Upper lobe of left lung (tissue), 6 donors: Measurements from ENCODE around the gene EPC1. TPM values are rescaled to one million over a fixed set of nuclear protein-coding genes. Genes with fewer than 3 reads are reported as not detected.
A peak's percentile ranks its signal among the peaks of the same experiment; 100 is the strongest.

Experiments
- ATAC-seq, 2 donors: fragments of 200-7000 bp; cut with Tn5 transposase; one replicate each; pipeline ENCODE4 v1.9.1; 2022; ENCODE audit warnings: mild to moderate bottlenecking in 2 of 2, moderate library complexity in 2 of 2; ENCODE audit not compliant: low FRiP score in 2 of 2
- DNase-seq, 2 donors: peaks; one replicate each; pipeline ENCODE4 v3.0.0-alpha.2; 2019 to 2020
- H3K27ac ChIP-seq, 4 donors: fragments of 200-600 bp; sonication (generic); one replicate each; pipeline ENCODE4 v1.5.1; 2016 to 2019
- H3K27me3 ChIP-seq, 4 donors: fragments of 200-600 bp; sonication (generic); one replicate each; pipeline ENCODE4 v1.5.1; 2017 to 2019
- H3K36me3 ChIP-seq, 4 donors: fragments of 200-600 bp; sonication (generic); one replicate each; pipeline ENCODE4 v1.5.1; 2016 to 2019
- H3K4me1 ChIP-seq, 4 donors: fragments of 200-600 bp; sonication (generic); one replicate each; pipeline ENCODE4 v1.5.1; 2018 to 2019
- H3K4me3 ChIP-seq, 4 donors: fragments of 200-600 bp; sonication (generic); one replicate each; pipeline ENCODE4 v1.5.1; 2017 to 2019; ENCODE audit warnings: mild to moderate bottlenecking in 2 of 4, moderate library complexity in 1 of 4
- H3K9me3 ChIP-seq, 4 donors: fragments of 200-600 bp; sonication (generic); one replicate each; pipeline ENCODE4 v1.5.1; 2018 to 2019
- EP300 ChIP-seq, 4 donors: sonication (generic); formaldehyde crosslinking; IDR thresholded peaks; one replicate each; pipeline ENCODE4 v1.5.1; 2017; ENCODE audit warnings: antibody characterized with exemption in 4 of 4, control low read depth in 2 of 4
- POLR2A ChIP-seq, 4 donors: fragments of 450-650 bp; IDR thresholded peaks; one replicate each; pipeline ENCODE4 v1.5.1; 2016 to 2017; ENCODE audit warnings: antibody characterized with exemption in 4 of 4, mild to moderate bottlenecking in 2 of 4
- POLR2AphosphoS5 ChIP-seq, 2 donors: sonication (generic); formaldehyde crosslinking; IDR thresholded peaks; one replicate each; pipeline ENCODE4 v1.5.1; 2017; ENCODE audit warnings: antibody characterized with exemption in 2 of 2
- WGBS, 2 donors: methylation state at CpG; one replicate each; pipeline ENCODE4 v1.1.5; 2017 to 2018; 5-methylcytosine and 5-hydroxymethylcytosine counted together
- total RNA-seq, 6 donors: library from RNA; depleted of rRNA in 4 of 6; stranded (reverse); fragments of >200 nt in 4 of 6; gene quantifications; one replicate each; pipeline versions ENCODE4 v1.1.0 to v1.2.1, GENCODE V29; 2016 to 2021
- TF ChIP-seq, protein P1 (sequence below), 6 experiments: fragments of 450-650 bp in 4 of 6; fragments of 200-600 bp in 2 of 6; sonication (generic) in 2 of 6; IDR thresholded peaks; one replicate each; pipeline ENCODE4 v1.5.1; 2016 to 2019; ENCODE audit warnings: antibody characterized with exemption in 6 of 6
- donor health status: DM: no; HTN: no; CAD: no; lungs with moderate emphysema.
- donor health status: DM: no; HTN: yes; CAD: no; lungs with severe emphysema.

The EPC1 gene
- total RNA-seq, 6 donors from 2014 or later, result 26.2 to 82.8 (median 36.7) TPM

DNA sequence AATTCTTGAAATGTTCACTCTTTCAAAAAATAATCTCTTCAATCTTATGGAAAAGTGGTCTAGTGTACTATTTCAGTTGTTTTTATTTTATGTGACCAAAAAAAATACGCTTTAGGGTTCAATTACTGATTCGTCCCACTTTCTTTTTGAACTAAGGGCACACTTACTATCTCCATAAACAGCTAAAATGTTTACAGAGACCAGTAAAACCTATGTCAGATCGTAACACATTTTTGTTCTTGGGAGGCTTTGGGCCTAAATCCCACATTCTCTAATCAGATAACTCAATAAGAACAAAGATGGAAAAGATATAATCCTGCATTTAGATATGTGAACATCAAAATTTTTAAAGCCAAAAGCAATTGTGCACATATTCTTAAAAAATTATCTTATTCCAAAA is 29.8 kb upstream of the EPC1 start:
- H3K4me1 ChIP-seq, result peaks cover 9 to 39% (median 15%) of the 10 kb centered on the region in 4 donors

DNA sequence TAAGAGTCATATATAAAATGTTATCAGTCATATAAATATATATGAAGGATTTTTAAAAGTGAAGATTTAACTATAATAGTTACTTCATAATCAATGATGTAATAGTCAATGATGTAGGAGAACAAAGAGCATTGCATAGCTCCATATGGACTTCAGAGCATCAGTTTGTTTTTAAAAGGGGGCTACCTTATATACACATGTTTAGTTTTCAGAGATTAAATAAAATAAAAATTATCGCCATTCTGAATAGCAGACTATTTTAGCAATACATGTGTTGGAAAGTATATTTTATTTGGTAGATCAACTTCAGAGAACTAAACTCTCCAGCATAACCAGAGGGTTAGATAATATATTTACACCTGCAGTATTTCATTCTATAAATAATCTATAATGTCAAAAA is 29.1 kb upstream of the EPC1 start:
- ATAC-seq, result no peak
- peak overlapping the region in 3 of 4 donors; percentile 48 to 70 (median 65) for H3K4me3 ChIP-seq
- 43 to 56% methylated on average over 1 of the region's 1 CpG for WGBS, 2 donors
- DNase-seq, result no peak
- peaks cover 9 to 39% (median 15%) of the 10 kb centered on the region in 4 donors for H3K4me1 ChIP-seq
- H3K27me3 ChIP-seq, result no peaks in the 10 kb centered on the region
- no peaks in the 10 kb centered on the region for H3K9me3 ChIP-seq
- TF ChIP-seq POLR2AphosphoS5 (IDR thresholded peaks at IDR 0.05) (no peak), POLR2A (IDR thresholded peaks at IDR 0.05) (no peak), EP300 (IDR thresholded peaks at IDR 0.05) (no peak)
- TF ChIP-seq, protein P1, sequence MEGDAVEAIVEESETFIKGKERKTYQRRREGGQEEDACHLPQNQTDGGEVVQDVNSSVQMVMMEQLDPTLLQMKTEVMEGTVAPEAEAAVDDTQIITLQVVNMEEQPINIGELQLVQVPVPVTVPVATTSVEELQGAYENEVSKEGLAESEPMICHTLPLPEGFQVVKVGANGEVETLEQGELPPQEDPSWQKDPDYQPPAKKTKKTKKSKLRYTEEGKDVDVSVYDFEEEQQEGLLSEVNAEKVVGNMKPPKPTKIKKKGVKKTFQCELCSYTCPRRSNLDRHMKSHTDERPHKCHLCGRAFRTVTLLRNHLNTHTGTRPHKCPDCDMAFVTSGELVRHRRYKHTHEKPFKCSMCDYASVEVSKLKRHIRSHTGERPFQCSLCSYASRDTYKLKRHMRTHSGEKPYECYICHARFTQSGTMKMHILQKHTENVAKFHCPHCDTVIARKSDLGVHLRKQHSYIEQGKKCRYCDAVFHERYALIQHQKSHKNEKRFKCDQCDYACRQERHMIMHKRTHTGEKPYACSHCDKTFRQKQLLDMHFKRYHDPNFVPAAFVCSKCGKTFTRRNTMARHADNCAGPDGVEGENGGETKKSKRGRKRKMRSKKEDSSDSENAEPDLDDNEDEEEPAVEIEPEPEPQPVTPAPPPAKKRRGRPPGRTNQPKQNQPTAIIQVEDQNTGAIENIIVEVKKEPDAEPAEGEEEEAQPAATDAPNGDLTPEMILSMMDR (IDR thresholded peaks at IDR 0.05), result no peak
- H3K36me3 ChIP-seq, result no peaks in the 10 kb centered on the region
- H3K27ac ChIP-seq, result peak overlapping the region in 2 of 4 donors; percentile 81 to 85

More for the DNA sequence above, 29.8 kb upstream of the EPC1 start:
- Histone ChIP-seq H3K36me3 (no peaks in the 10 kb centered on the region), H3K27ac (peak overlapping the region; percentile 70 to 85 (median 82)), H3K27me3 (no peaks in the 10 kb centered on the region), H3K9me3 (no peaks in the 10 kb centered on the region), H3K4me3 (peak overlapping the region; percentile 48 to 70 (median 58))
- WGBS, 2 donors, result 5 to 6% methylated on average over 3 of the region's 3 CpGs
- ATAC-seq (no peak), DNase-seq (no peak)
- TF ChIP-seq EP300 (IDR thresholded peaks at IDR 0.05) (no peak), POLR2A (IDR thresholded peaks at IDR 0.05) (no peak), POLR2AphosphoS5 (IDR thresholded peaks at IDR 0.05) (no peak)
- TF ChIP-seq, protein P1 (IDR thresholded peaks at IDR 0.05), result no peak

DNA sequence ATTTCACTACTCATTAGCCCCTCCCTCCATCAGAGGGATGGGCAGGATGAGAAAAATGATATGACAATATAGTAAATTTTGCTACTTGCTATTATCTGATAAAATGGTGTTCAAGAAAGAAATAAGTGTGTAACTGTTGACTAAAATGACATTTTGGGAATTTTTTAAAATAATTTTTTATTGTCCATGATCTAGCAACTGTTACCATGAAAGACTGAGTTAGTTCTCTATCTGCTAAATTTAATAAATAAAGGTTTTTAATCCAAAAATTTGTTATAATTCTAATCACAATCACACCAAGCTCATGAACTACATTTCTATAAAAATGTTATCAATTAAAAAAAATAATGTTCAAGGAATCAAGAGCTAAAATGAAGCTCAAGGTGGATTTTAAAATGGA is 28.7 kb upstream of the EPC1 start:
- no peak for ATAC-seq
- H3K27ac ChIP-seq, result peak overlapping the region in 1 of 4 donors; percentile 12
- H3K9me3 ChIP-seq, result no peaks in the 10 kb centered on the region
- TF ChIP-seq, protein P1 (IDR thresholded peaks at IDR 0.05), result no peak
- TF ChIP-seq EP300 (IDR thresholded peaks at IDR 0.05) (no peak), POLR2AphosphoS5 (IDR thresholded peaks at IDR 0.05) (no peak), POLR2A (IDR thresholded peaks at IDR 0.05) (no peak)
- peaks cover 9 to 39% (median 15%) of the 10 kb centered on the region in 4 donors for H3K4me1 ChIP-seq
- no peaks in the 10 kb centered on the region for H3K27me3 ChIP-seq
- no peak for DNase-seq
- H3K36me3 ChIP-seq, result no peaks in the 10 kb centered on the region
- peak overlapping the region in 2 of 4 donors; percentile 65 to 70 for H3K4me3 ChIP-seq

DNA sequence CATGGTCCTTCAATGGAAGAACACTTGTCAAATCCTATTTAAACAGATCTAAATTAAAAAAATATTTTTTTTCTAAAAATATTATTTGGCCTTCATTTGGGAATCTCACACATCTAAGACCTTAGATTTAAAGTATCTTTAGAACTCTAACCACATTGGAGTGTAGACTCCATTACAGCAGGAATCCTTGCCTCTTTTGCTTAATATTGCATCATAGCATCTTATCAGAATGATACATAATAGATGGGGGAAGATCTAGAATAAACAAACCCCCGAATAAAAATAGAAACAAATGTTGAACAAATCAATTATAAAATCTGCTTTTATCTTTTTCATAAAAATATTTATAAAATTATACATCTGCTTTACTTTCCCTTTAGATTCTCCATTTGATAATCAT is 27.6 kb upstream of the EPC1 start:
- Histone ChIP-seq H3K4me3 (no peak overlapping the region), H3K36me3 (no peaks in the 10 kb centered on the region), H3K4me1 (peaks cover 9 to 41% (median 17%) of the 10 kb centered on the region in 4 donors), H3K9me3 (no peaks in the 10 kb centered on the region), H3K27ac (peak overlapping the region in 1 of 4 donors; percentile 12), H3K27me3 (no peaks in the 10 kb centered on the region)
- no peak for ATAC-seq
- WGBS, 2 donors, result 21 to 26% methylated on average over 1 of the region's 1 CpG
- TF ChIP-seq, protein P1 (IDR thresholded peaks at IDR 0.05), result no peak
- TF ChIP-seq POLR2A (IDR thresholded peaks at IDR 0.05), result no peak
- no peak for TF ChIP-seq POLR2AphosphoS5 (IDR thresholded peaks at IDR 0.05)
- no peak for TF ChIP-seq EP300 (IDR thresholded peaks at IDR 0.05)
- DNase-seq, result no peak

DNA sequence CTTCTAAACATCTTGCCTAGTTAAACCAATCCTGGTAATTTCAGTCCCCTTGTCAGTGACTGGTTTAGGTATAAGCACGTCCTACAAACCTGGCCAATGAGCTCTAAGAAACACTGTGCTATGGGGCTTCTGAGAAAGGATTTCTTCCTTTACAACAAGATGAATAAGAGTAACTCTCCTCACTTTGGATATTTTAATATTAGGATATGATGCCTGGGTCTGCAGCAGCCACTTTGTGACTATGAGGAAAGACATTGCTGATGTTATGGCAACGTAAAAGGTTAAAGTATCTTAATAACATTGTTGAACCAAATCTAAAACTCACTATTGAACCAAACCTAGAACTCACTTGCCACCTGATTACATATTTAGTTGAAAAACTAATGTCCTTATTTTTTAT is 26.5 kb upstream of the EPC1 start:
- H3K9me3 ChIP-seq, result no peaks in the 10 kb centered on the region
- peaks cover 14 to 52% (median 22%) of the 10 kb centered on the region in 4 donors for H3K4me1 ChIP-seq
- 92 to 95% methylated on average over 2 of the region's 2 CpGs for WGBS, 2 donors

More for the DNA sequence above, 26.5 kb upstream of the EPC1 start:
- TF ChIP-seq POLR2A (IDR thresholded peaks at IDR 0.05) (no peak), EP300 (IDR thresholded peaks at IDR 0.05) (no peak), POLR2AphosphoS5 (IDR thresholded peaks at IDR 0.05) (no peak)
- TF ChIP-seq, protein P1 (IDR thresholded peaks at IDR 0.05), result no peak
- H3K36me3 ChIP-seq, result no peaks in the 10 kb centered on the region
- no peak overlapping the region for H3K27ac ChIP-seq
- no peak overlapping the region for H3K4me3 ChIP-seq
- no peaks in the 10 kb centered on the region for H3K27me3 ChIP-seq
- DNase-seq (no peak), ATAC-seq (no peak)
